NCI-H774 (cell line): Measurements from ENCODE around the gene PLCB1.
"Not testable (repeated sequence)": the region's sequence is repeated elsewhere in the genome, so short reads cannot be mapped to it uniquely, and the experiment has no call there.

Experiments used
- DNase-seq: peaks from one replicate; lab custom pipeline; 2025; lab: John Stamatoyannopoulos, UW

Gene PLCB1

DNA sequence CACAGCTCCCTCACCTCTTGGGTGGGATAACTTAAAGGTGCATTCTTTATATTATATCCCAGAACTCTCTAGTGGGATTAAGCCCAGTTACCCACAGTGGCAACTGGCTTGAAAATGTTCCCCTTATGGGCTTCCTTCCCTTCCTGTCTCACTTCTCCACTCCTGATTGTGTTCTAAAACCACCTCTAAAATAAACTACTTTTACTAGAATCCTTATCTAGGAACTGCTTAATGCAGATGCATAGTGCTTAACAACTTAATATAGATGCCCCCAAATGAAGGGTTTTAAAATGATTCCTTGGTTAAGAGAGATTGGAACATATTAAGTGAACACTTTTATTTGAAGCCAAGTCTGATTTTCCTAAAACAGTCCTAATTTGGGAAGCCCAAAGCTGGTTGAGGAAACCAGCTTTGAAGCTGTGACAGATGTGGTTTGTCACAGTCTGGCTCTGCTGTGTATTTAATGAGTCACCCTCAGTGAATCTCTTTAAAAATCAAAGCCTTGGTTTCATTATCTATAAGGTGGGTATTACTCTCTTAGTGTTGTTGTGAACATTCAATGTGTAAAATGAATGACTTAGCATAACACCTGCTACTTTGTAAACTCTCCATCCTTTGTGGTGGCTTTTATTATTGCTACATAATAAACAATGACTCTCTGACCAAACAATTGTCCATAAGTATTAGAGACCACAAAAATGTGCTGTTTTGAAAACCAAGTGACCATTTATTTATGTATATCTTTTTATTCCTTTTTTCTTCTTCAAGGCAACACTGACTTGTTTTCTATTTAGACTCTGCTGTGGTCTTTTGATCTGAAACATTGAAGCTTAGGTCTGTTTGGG is 24.4 kb downstream of the PLCB1 start:
- peak; percentile 74 for DNase-seq

DNA sequence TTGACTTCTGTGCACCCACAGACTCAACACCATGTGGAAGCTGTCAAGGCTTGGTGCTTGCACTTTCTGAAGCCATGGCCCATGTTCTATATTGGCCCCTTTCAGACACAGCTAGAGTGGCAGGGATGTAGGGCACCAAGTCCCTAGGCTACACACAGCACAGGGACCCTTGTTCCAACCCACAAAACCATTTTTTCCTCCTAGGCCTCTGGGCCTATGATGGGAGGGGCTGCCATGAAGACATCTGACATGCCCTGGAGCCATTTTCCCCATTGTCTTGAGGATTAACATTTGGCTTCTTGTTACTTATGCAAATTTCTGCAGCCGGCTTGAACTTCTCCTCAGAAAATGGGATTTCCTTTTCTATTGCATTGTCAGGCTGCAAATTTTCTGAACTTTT is 27.2 kb downstream of the PLCB1 start:
- not testable (repeated sequence) for DNase-seq

DNA sequence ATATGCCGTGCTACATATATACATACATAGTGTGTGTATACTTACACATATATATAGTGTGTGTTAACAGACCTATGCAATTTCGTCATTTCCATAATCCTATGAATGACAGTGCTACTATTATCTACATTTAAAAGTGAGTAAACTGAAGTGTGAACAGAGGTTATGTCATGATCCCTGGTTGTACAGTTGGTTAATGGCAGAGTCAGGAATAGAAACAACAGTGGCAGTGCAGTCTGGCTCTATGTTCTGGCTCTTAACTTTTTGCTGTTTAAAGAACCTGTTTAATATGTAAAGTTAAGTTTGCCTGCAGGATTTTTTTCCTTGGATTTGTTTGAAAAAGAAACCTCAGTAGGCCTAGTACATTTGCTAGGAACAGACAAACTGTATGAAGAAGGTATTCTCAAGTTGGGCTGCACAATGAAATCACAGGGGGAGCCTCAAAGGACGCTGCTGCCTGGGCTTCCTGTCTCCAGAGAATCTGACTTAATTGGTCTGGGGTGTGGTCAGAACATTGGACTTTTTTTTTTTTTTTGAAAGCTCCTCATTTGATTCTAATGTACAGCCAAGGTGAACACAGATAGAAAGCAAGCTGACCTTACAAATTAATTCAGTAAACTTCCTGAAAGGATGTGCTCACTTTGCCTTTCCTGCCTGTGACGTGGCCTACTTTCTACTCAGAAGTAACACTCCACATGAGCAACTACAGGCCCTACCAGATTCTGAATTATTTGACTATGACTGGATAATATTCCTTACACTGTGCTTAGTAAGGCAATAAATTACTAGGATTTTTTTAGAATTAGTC is 29.4 kb downstream of the PLCB1 start:
- no peak for DNase-seq

DNA sequence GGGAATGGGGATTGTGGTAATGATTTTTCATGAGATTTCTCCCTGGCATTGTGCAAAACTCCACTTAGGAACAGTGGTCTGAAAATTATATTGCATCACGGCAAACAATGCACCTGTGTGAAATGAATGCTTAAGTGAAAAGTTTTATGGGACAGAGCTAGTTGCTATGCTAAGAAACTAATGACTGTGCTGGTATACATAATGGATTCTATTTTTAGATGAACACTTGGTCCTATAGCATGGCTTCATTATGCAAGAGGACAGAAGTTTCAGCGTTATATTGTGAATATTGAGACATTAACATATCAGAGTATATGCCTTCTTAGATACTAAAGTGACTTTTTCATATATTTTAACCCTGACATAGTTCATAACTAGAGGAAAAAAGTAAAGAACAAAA is 30.5 kb downstream of the PLCB1 start:
- no peak for DNase-seq

DNA sequence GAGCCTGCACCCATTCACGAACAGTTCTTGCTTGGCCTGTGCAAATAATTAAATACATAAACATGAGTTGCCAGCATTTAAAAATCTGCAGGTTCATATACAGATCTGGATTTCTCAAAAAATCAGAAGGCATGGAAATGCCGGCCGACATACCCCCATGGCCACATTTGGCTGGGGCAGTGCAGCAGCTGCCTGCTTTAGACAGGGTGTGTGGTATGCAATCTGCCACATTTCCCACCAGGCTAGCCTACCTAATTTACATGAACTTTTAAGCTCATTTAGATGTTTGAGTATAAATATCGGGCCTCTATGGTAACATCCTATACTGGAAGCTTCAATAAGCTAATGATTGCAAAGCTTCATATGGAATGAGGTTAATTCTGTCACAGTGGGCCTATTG is 31.5 kb downstream of the PLCB1 start:
- no peak for DNase-seq

DNA sequence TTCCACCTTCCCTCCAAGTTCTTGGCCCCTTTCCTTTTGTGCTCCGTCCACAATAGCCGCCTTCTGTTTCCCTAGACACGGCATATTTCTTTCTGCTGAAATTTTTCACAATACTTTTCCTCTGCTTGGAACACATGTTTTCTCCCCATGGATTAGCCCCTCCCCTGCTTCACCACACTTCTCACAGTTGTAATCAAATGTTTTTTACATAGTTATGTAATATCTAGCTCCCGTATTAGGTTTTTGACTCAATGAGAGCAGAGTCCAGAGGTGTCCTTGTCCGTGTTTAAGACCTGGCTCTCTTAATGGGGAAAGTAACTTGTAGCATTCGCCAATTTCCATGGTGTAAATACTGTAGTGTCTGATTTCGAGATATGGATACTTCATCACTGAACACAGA is 34.7 kb downstream of the PLCB1 start:
- no peak for DNase-seq

DNA sequence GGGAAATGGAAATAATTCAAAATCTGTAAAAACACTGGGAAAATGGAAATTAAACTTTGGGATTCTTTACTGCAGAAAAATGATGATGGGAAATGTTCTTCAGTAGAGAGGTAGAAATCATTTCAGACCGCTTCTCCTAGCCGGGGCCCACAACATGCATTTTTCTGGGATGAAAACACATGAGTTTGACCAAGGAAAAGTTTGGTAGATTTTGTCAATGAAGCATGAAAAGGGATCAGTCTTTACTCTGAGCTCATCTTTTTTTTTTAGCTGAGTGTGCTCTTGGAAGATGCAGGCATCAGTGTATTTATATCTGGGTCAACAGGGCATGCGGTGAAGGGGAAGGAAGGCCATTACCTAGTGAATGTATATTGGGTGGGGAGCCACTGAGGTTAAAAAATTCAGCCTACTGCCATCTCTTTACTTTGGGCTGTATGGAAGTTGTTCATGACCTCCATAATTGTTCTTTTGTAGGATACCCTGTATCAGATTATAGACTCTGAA is 36.8 kb downstream of the PLCB1 start:
- DNase-seq, result no peak

DNA sequence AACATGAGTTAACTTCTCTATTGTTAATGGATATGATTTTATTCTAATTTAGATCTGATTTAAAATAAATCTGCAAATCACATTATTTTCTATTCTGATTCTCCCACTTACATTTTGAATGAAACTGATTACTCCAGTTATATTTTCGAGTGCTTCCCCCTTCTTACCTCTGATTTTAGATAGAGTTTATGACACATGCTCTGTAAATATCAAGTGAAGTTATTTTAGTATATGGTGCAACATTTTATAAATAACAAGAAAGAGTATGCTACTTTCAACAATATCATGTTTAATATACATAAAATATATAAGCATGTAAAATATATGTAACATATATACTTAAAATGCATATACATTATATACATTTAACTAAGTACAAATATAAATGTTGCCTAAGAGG is 38.9 kb downstream of the PLCB1 start:
- no peak for DNase-seq

DNA sequence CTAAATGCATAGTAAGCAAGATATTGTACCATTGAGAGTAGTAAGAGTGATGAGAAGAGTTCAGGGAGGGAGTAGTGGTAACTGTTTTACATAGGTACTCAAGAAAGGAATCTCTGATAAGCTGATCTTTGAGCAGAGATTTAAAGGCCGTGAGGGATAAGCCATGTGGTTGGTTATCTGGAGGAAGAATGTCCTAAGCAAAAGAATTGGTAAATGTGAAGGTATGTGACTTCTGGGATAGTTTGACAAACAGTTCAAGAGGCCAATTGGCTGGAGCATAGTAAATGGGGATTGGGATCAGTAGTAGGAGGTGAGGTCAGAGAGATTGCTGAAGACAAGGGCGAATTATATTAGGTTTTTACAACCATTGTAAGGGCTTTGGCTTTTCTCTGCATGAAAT is 40.1 kb downstream of the PLCB1 start:
- DNase-seq, result no peak

DNA sequence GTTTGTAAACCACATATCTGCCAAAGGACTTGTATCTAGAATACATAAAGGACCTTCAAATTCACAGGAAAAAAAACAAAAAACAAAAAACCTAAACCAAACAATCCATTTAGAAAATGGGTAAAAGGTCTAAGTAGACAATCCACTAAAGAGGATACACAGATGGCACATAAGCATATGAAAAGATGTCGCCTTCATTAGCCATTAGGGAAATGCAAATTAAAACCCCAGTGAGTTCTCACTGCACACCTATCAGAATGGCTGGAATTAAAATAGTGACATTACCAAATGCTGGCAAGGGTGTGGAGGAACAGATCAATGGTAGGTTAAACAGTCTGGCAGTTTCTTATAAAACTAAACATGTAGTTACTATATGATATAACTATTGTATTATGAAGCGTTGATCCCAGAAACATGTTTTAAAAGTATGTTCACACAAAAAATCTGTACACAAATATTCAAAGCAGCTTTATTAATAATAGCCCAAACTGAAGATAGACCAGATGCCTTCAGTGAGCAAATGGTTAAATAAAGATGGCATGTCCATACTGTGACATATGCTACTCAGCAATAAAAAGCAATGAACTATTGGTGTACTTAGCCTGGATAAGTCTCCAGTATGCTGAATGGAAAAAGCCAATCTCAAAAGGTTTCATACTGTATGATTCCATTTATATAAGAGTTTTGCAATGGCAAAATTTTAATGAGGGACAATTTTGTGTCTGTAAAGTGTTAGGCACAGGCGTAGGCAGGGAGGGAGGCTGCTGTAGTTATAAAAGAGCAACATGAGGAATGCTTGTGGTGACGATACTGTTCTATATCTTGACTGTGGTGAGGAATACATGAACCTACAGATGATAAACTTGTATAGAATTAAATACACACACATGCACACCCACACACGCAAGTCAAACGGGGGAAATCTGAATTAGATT is 43.9 kb downstream of the PLCB1 start:
- DNase-seq, result no peak

DNA sequence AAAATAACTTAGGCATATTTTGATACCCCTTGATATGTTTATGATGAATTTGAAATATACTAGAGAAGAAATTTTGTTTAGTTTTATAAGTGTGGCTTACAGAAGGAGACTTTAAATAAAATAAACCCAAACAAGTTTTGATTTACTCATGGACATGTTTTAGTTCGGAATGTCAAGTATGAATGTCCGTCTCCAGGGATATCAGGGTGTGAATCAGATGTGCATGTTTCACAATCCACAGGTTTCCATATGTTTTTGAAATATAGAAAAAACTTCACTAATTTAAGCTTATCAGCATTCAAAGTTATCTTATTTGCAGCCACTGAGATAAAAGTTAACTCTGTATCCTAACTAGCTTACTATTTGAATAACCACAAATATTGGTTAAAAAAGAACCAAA is 51.5 kb downstream of the PLCB1 start:
- DNase-seq, result no peak

DNA sequence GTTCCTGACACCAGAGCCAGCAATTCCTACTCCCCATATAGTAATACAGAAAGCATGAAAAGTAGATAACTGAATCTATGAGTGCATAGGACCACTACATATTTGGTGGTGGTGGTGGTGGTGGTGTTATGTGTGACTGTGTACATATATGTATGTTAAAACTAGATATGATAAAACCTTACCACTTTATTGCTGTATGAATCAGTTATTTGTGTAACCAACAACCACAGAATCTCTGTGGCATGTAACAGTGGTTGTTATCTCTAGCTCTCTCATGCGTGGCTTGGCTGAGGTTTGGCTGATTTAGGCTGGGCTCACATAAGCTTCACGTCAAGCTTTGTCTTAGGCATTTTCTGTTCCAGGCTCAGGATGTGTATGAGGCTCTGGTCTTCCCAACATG is 55.7 kb downstream of the PLCB1 start:
- no peak for DNase-seq

DNA sequence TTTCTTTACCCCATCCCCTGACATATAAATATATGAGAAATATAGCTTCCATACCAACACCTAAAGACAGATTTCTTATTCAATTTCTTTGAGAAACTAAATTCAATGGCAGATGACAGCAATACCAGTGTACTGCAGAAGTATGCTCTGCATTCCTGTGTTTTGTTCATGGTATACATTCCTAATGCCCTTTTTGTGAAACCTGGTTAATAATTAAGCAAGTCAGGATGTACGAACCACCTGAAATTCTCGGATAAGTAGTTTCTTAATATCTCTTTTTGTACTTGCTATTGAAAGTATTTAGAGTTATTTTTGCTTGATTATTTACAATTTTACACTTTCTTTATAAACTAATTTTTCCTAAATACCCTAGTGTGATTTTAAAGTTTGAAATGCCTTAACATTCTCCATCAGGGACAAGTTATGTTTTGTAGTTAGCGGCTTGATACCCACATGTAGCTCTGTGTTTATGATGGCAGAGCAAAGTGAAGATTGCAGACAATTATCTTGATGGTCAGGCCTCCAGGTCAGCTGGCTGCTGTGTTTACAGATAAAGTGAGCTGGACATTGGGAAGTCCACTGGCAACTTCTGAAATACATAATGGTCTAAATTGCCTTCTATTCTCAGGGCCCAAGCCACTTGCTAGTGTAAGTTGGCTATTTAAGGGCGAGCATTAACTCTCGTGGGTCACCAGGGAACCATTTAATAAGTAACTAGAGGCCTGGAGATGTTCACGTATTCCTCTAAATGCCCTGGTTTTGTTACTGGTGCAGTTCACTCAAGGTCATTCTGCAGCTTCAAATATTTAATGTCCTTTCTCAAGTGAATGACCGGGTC is 58.2 kb downstream of the PLCB1 start:
- no peak for DNase-seq

DNA sequence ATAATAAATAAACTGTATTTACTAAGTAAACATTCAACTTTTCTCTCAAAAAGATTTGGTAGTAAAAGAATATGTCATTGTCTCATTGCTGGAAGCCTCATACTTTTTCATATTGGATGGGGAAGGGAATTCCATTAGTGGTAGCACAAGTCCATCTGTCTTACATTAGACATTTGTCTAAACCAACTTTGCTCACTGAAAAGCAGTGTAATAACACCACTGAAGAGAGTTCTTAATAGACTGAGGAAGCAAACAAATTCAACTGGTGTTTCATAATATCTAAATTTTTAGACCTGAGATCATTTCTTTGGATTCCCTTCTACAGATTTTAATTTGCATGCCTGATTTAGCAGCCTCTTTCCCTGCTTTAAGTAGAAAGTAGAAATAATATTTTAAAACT is 62.7 kb downstream of the PLCB1 start:
- DNase-seq, result no peak

DNA sequence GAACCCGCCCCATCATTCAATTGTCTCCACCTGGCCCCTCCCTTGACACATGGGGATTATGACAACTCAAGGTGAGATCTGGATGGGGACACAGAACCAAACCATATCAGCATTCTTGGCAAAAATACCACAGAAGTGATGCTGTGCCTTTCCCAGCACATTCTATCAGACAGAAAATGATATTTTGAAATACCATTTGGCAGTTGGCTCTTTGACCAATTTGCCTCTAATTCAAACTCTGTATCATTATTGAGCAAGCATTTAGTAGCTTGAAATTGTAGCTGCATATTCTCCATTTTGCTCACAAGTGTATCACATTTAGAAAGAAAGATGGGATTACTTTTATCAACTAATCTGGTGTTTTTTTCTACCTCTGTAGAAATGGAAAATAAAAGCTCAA is 64.0 kb downstream of the PLCB1 start:
- DNase-seq, result no peak

DNA sequence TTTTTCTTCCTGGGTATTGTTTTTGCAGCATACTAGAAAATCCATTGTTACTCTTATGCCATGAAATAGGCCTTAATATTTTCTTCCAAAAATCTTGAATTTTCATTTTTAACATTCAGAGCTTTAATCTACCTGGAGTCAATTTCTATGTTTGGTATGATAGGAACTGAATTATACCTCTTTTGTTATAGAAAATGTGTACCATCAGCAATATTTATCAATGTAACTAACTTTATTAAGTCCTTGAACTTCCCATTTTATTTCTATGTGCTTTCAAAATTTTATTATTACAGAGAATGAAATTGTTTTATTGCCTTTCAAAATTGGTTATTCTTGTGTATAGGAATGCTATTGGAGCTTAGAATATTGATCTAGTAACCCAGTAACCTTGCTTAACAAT is 68.2 kb downstream of the PLCB1 start:
- DNase-seq, result no peak

DNA sequence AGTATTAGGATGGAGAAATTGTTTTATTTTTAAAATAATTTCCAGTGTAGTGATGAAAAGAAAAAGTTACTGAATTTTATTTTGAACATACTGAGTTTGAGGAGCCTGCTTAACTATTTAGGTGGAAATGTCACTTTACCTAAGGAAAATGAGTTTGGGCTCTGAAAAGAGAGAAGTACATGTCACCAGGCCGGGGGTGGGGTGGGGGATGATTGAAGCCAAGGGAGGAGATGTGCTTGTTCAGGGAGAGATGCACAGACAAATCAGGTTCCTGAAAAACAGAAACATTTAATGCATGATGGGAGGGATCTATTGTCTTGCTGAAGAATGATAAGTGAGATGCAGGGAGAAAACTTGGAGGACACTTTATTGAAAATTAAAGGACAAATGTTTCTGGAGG is 71.3 kb downstream of the PLCB1 start:
- DNase-seq, result no peak

DNA sequence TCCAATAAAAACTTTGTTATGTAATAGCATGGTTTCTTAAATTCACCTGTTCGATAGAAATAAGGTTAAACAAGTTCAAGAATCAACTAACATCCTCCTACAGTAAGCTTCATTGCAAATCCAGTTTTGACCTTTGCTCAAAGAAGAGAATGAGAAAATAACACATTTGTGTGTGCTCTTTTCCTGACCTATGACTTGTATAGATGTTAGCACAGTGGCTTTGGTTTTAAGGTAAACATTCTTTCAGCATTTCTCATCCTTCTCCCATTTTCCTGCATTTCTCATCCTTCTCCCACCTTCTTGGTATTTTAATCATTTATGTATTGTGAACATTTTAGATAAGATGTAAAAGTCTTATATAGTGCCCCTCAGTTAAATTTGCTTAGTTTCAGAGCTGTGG is 73.9 kb downstream of the PLCB1 start:
- DNase-seq, result no peak

DNA sequence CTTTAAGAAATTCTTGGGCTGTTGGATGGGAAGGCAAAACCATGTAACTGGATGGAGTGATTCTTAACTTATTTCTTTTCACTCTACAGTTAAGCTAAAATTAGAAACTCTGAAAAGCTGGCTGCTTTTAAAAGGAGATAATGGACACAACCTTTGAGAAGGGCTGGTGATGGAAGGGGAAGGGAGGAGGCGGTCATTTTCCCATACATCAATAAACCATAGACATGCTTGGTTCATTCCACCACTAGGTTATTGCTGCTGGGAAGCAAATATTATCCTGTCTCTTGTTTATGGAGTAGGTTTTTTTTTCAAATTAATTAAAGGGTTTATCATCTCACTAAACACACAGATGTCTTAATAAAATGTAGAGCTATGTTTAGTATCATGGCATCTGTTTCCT is 76.2 kb downstream of the PLCB1 start:
- no peak for DNase-seq

DNA sequence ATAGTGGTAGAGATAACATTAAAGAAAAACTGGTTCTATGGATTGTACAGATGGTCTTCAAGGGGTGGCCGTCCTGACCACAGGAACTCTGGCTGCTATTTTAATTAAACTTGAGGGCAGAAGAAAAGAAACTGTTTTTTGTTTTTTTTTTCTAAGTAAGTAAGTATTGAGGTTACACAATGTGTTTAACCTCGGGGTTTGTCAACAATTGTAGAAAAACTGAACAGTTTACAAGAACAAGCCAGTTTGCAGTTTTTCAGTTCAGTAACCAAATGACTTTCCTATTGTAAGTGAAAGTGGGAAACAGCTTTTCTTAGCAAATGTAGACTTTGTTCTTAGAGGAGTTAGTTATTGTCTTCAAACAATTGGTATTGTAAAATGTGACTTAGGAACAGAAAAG is 77.0 kb downstream of the PLCB1 start:
- DNase-seq, result no peak

DNA sequence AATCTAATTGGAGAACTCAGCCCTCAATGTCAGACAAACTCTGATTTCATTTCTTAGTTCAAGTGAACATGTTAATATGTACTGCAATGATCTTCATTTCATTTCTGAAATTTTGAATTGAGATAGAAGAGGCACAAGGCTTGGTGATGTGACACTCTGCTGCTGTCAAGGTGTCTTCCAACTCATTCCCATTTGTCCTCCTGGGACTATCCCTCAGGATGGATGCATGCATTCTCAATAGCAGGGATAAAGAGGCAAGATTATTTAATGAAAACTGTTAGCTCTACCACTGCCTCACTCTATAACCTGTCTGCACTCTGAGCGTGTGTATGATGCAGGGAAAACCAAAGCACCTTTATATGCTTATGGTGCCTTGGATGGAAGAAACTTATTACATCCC is 78.7 kb downstream of the PLCB1 start:
- DNase-seq, result no peak
